ENCODE measurements around the gene ZNF428. TPM values are rescaled to one million over a fixed set of nuclear protein-coding genes. Genes with fewer than 3 reads are reported as not detected.

The ZNF428 gene
- total and polyA plus RNA-seq, 2 donors from 2014 or later, result 44.3 to 95.4 TPM

- DNase-seq (peak in 1 of 5 donors; percentile 49), FAIRE-seq (no peak)
- H3K9ac ChIP-seq (ENCODE audit: low read length in 3 of 3), result no peak overlapping the region
- intact Hi-C loops (cut with DNase I), result no loop called here
- H3K4me1 ChIP-seq (ENCODE audit: control insufficient read depth in 2 of 3, insufficient read depth in 2 of 3, low read depth in 1 of 3, low read length in 3 of 3), result peaks cover 0 to 4% (median 4%) of the 10 kb centered on the region in 3 donors
- no peak for TF ChIP-seq CTCF (IDR thresholded peaks at IDR 0.05; ENCODE audit: borderline replicate concordance, extremely low read depth, insufficient read depth)
- H3K9me3 ChIP-seq (ENCODE audit: control insufficient read depth in 2 of 3, insufficient read depth in 1 of 3, low read length in 3 of 3), result no peaks in the 10 kb centered on the region
- H3K27me3 ChIP-seq (ENCODE audit: control insufficient read depth, insufficient read depth, low read length), result no peaks in the 10 kb centered on the region
- no peak overlapping the region for H3K4me3 ChIP-seq (ENCODE audit: low read length in 3 of 3)
- H3K36me3 ChIP-seq (ENCODE audit: control insufficient read depth in 2 of 3, insufficient read depth in 3 of 3, low read length in 3 of 3), result peaks cover 6 to 17% (median 7%) of the 10 kb centered on the region in 3 donors
- no peak overlapping the region for H3K27ac ChIP-seq (ENCODE audit: low read depth in 2 of 2, low read length in 2 of 2)
Observed at GRCh38 chr19:43560687-43561086, 58.7 kb downstream of the ZNF428 start.

Other genes starting within 250 kb of the ZNF428 start
- not detected for gene TEX101, start 204.7 kb downstream of the ZNF428 start, total RNA-seq
- not detected for gene TEX101, start 204.7 kb downstream of the ZNF428 start, polyA plus RNA-seq (ENCODE audit: insufficient read depth, low read depth, low replicate concordance)
- gene LYPD3, start 154.0 kb downstream of the ZNF428 start, total RNA-seq, result 1.7 TPM
- 2.2 TPM for gene LYPD3, start 154.0 kb downstream of the ZNF428 start, polyA plus RNA-seq (ENCODE audit: insufficient read depth, low read depth, low replicate concordance)
- 10.8 TPM for gene PHLDB3, start 114.9 kb downstream of the ZNF428 start, total RNA-seq
- 8.2 TPM for gene PHLDB3, start 114.9 kb downstream of the ZNF428 start, polyA plus RNA-seq (ENCODE audit: insufficient read depth, low read depth, low replicate concordance)
- 61.3 TPM for gene ETHE1, start 92.4 kb downstream of the ZNF428 start, total RNA-seq
- gene ETHE1, start 92.4 kb downstream of the ZNF428 start, polyA plus RNA-seq (ENCODE audit: insufficient read depth, low read depth, low replicate concordance), result 81.8 TPM
- 3.1 TPM for gene ZNF575, start 86.4 kb downstream of the ZNF428 start, total RNA-seq
- 2.8 TPM for gene ZNF575, start 86.4 kb downstream of the ZNF428 start, polyA plus RNA-seq (ENCODE audit: insufficient read depth, low read depth, low replicate concordance)
- 24.5 TPM for gene XRCC1, start 44.1 kb downstream of the ZNF428 start, total RNA-seq
- gene XRCC1, start 44.1 kb downstream of the ZNF428 start, polyA plus RNA-seq (ENCODE audit: insufficient read depth, low read depth, low replicate concordance), result 19.3 TPM
- gene PINLYP, start 43.8 kb downstream of the ZNF428 start, total RNA-seq, result 14.8 TPM
- 41.8 TPM for gene PINLYP, start 43.8 kb downstream of the ZNF428 start, polyA plus RNA-seq (ENCODE audit: insufficient read depth, low read depth, low replicate concordance)
- gene IRGQ, start 23.5 kb downstream of the ZNF428 start, total RNA-seq, result 24.2 TPM
- gene IRGQ, start 23.5 kb downstream of the ZNF428 start, polyA plus RNA-seq (ENCODE audit: insufficient read depth, low read depth, low replicate concordance), result 9.5 TPM
- gene ZNF576, start 23.0 kb downstream of the ZNF428 start, total RNA-seq, result 15.3 TPM
- gene ZNF576, start 23.0 kb downstream of the ZNF428 start, polyA plus RNA-seq (ENCODE audit: insufficient read depth, low read depth, low replicate concordance), result 25.6 TPM
- 0.28 TPM for gene SRRM5, start 7.5 kb downstream of the ZNF428 start, total RNA-seq
- gene SRRM5, start 7.5 kb downstream of the ZNF428 start, polyA plus RNA-seq (ENCODE audit: insufficient read depth, low read depth, low replicate concordance), result 0.22 TPM
- 25.3 TPM for gene CADM4, start 20.2 kb upstream of the ZNF428 start, total RNA-seq
- gene CADM4, start 20.2 kb upstream of the ZNF428 start, polyA plus RNA-seq (ENCODE audit: insufficient read depth, low read depth, low replicate concordance), result 47.0 TPM
- gene PLAUR, start 50.5 kb upstream of the ZNF428 start, total RNA-seq, result 17.0 TPM
- 3.9 TPM for gene PLAUR, start 50.5 kb upstream of the ZNF428 start, polyA plus RNA-seq (ENCODE audit: insufficient read depth, low read depth, low replicate concordance)
- gene IRGC, start 96.4 kb upstream of the ZNF428 start, total RNA-seq, result not detected
- not detected for gene IRGC, start 96.4 kb upstream of the ZNF428 start, polyA plus RNA-seq (ENCODE audit: insufficient read depth, low read depth, low replicate concordance)
- 34.6 TPM for gene SMG9, start 135.3 kb upstream of the ZNF428 start, total RNA-seq
- 25.1 TPM for gene SMG9, start 135.3 kb upstream of the ZNF428 start, polyA plus RNA-seq (ENCODE audit: insufficient read depth, low read depth, low replicate concordance)
- gene KCNN4, start 161.3 kb upstream of the ZNF428 start, total RNA-seq, result 6.1 TPM
- gene KCNN4, start 161.3 kb upstream of the ZNF428 start, polyA plus RNA-seq (ENCODE audit: insufficient read depth, low read depth, low replicate concordance), result 0.80 TPM
- 4.2 TPM for gene LYPD5, start 182.8 kb upstream of the ZNF428 start, total RNA-seq
- 1.8 TPM for gene LYPD5, start 182.8 kb upstream of the ZNF428 start, polyA plus RNA-seq (ENCODE audit: insufficient read depth, low read depth, low replicate concordance)
- 12.7 TPM for gene ZNF283, start 207.7 kb upstream of the ZNF428 start, total RNA-seq
- 3.3 TPM for gene ZNF283, start 207.7 kb upstream of the ZNF428 start, polyA plus RNA-seq (ENCODE audit: insufficient read depth, low read depth, low replicate concordance)

All from kidney (tissue), 14 donors.